Osteoblast (primary cell): ENCODE results near the gene NAV1. TPM values are rescaled to one million over a fixed set of nuclear protein-coding genes. Genes with fewer than 3 reads are reported as not detected.

Source experiments
- DNase-seq: peaks from one replicate; pipeline ENCODE4 v3.0.0; 2011; ENCODE audit warnings: low spot score, mixed read lengths; ENCODE audit not compliant: insufficient read length; ENCODE audit errors: missing footprints
- H2AFZ ChIP-seq: 2 replicates; pipeline ENCODE4 v1.6.0; 2011; ENCODE audit warnings: mild to moderate bottlenecking, low read length
- H3K27ac ChIP-seq: 2 replicates; pipeline ENCODE4 v1.5.1; 2011; ENCODE audit warnings: mild to moderate bottlenecking, low read depth, low read length, moderate library complexity
- H3K27me3 ChIP-seq: 2 replicates; pipeline ENCODE4 v1.6.0; 2012; ENCODE audit warnings: mild to moderate bottlenecking, control low read depth, inconsistent platforms, low read length, moderate library complexity; ENCODE audit not compliant: insufficient read depth
- H3K36me3 ChIP-seq: 2 replicates; pipeline ENCODE4 v1.5.1; 2011; ENCODE audit warnings: mild to moderate bottlenecking, low read length, control low read depth, moderate library complexity; ENCODE audit not compliant: insufficient read depth
- H3K4me1 ChIP-seq: 2 replicates; pipeline ENCODE4 v1.5.1; 2011; ENCODE audit warnings: mild to moderate bottlenecking, low read length, control low read depth, moderate library complexity; ENCODE audit not compliant: insufficient read depth
- H3K4me2 ChIP-seq: 2 replicates; pipeline ENCODE4 v1.6.0; 2011; ENCODE audit warnings: mild to moderate bottlenecking, low read length; ENCODE audit not compliant: insufficient read depth
- H3K4me3 ChIP-seq: fragments of 200-600 bp; sonication (generic); 3 replicates; pipeline ENCODE4 v1.5.1; 2012; ENCODE audit warnings: mild to moderate bottlenecking, low read length, inconsistent platforms; ENCODE audit not compliant: insufficient read depth
- H3K79me2 ChIP-seq: 2 replicates; pipeline ENCODE4 v1.6.0; 2012; ENCODE audit warnings: mild to moderate bottlenecking, low read length, control low read depth, inconsistent platforms; ENCODE audit not compliant: insufficient read depth
- H3K9me3 ChIP-seq: 2 replicates; pipeline ENCODE4 v1.5.1; 2011; ENCODE audit warnings: low read depth, low read length, control low read depth
- H4K20me1 ChIP-seq: 2 replicates; pipeline ENCODE4 v1.6.0; 2012; ENCODE audit warnings: mild to moderate bottlenecking, low read length, control low read depth; ENCODE audit not compliant: insufficient read depth
- CTCF ChIP-seq: IDR thresholded peaks from 2 replicates; pipeline ENCODE4 v1.5.1; 2011; ENCODE audit warnings: mild to moderate bottlenecking, low read depth, low read length, moderate library complexity; ENCODE audit errors: extremely low read depth
- total RNA-seq: library from RNA; depleted of rRNA; stranded (reverse); fragments of >200 nt; gene quantifications from 2 replicates; pipeline ENCODE4 v1.2.3, GENCODE V29; 2012

Gene NAV1
- total RNA-seq, 1 donor = 47.0 TPM

GRCh38 chr1:201551877-201552731 lies 13.2 kb downstream of the NAV1 start:
- Histone ChIP-seq H3K9me3 (no peaks in the 10 kb centered on the region), H4K20me1 (peaks cover 4% of the 10 kb centered on the region)
- DNase-seq = peak; percentile 76

GRCh38 chr1:201552941-201553351 lies 14.0 kb downstream of the NAV1 start:
- Histone ChIP-seq H3K4me2 (peak overlapping the region; percentile 27), H3K79me2 (peaks cover 96% of the 10 kb centered on the region), H4K20me1 (peaks cover 4% of the 10 kb centered on the region), H2AFZ (no peak overlapping the region), H3K9me3 (no peaks in the 10 kb centered on the region), H3K27me3 (no peaks in the 10 kb centered on the region), H3K4me3 (no peak overlapping the region), H3K36me3 (peaks cover 13% of the 10 kb centered on the region), H3K4me1 (peaks cover 59% of the 10 kb centered on the region), H3K27ac (peak overlapping the region; percentile 92)
- TF ChIP-seq CTCF = no peak
- peak; percentile 84 for DNase-seq

More at GRCh38 chr1:201551877-201552731, 13.2 kb downstream of the NAV1 start:
- peak overlapping the region; percentile 92 for H3K27ac ChIP-seq
- H3K27me3 ChIP-seq = no peaks in the 10 kb centered on the region
- peaks cover 96% of the 10 kb centered on the region for H3K79me2 ChIP-seq
- peak overlapping the region; percentile 27 for H3K4me2 ChIP-seq
- peak overlapping the region; percentile 56 for H2AFZ ChIP-seq
- H3K4me1 ChIP-seq = peaks cover 51% of the 10 kb centered on the region
- peaks cover 13% of the 10 kb centered on the region for H3K36me3 ChIP-seq
- no peak overlapping the region for H3K4me3 ChIP-seq
- no peak for TF ChIP-seq CTCF

- H3K79me2 ChIP-seq = peaks cover 96% of the 10 kb centered on the region
- DNase-seq = peak; percentile 87
- H4K20me1 ChIP-seq = peaks cover 4% of the 10 kb centered on the region
- no peak for TF ChIP-seq CTCF
- H2AFZ ChIP-seq = no peak overlapping the region
- H3K4me2 ChIP-seq = peak overlapping the region; percentile 27
- peaks cover 61% of the 10 kb centered on the region for H3K4me1 ChIP-seq
- peak overlapping the region; percentile 92 for H3K27ac ChIP-seq
- peaks cover 13% of the 10 kb centered on the region for H3K36me3 ChIP-seq
- no peaks in the 10 kb centered on the region for H3K9me3 ChIP-seq
- H3K4me3 ChIP-seq = no peak overlapping the region
- H3K27me3 ChIP-seq = no peaks in the 10 kb centered on the region
Measured at GRCh38 chr1:201553496-201554189, 14.7 kb downstream of the NAV1 start.

- peak; percentile 73 for DNase-seq
- TF ChIP-seq CTCF = no peak
- Histone ChIP-seq H3K4me3 (no peak overlapping the region), H3K9me3 (no peaks in the 10 kb centered on the region), H3K79me2 (peaks cover 96% of the 10 kb centered on the region), H3K27me3 (no peaks in the 10 kb centered on the region), H3K4me2 (peak overlapping the region; percentile 27), H4K20me1 (peaks cover 4% of the 10 kb centered on the region), H3K4me1 (peaks cover 61% of the 10 kb centered on the region), H3K27ac (peak overlapping the region; percentile 92), H3K36me3 (peaks cover 13% of the 10 kb centered on the region), H2AFZ (no peak overlapping the region)
Measured at GRCh38 chr1:201554190-201554600, 15.3 kb downstream of the NAV1 start.
